GM19351 (cell line): ENCODE data around the gene PIKFYVE.
A peak's percentile ranks its signal among the peaks of the same experiment; 100 is the strongest.
"Not testable (repeated sequence)": the region's sequence is repeated elsewhere in the genome, so short reads cannot be mapped to it uniquely, and the experiment has no call there.

Experiments used
- ATAC-seq: cut with Tn5 transposase; IDR thresholded peaks from one replicate; pipeline ENCODE4 v1.9.1; 2021; ENCODE audit warnings: mild to moderate bottlenecking, moderate library complexity; ENCODE audit not compliant: unreplicated experiment

The PIKFYVE gene

DNA sequence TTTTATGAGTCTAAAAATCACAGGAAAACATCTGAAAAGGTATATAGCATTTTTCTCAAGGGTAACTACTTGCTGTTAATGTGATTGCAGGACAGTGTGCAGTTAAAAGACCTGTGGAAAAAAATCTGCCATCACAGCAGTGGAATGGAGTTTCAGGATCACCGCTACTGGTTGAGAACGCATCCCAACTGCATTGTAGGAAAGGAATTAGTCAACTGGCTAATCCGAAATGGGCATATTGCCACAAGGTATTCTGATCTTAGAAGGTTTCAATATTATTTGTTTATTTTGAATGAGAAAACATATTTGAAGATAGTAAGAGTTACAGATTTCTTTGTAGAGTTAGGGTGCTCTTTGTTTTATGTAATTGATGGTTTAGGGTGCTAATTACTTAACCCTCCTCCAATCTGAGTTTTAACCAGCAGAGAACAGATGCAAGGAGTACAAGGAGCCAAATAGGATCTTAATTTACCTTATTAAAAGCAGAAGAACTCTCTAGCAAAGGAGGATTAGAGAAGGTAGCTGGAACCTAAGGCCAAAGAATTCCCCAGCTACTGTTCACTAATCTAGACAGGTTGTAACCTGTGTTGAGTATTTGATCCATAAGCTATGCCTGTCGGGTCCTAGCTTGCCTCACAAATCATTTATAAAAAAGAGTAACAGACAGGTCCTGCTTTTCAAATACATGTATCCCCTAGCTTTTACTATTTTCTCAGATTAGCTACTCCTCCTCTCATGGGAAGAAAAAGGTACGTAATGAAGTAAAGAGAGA, 35.0 kb downstream of the PIKFYVE start:
- no peak for ATAC-seq

DNA sequence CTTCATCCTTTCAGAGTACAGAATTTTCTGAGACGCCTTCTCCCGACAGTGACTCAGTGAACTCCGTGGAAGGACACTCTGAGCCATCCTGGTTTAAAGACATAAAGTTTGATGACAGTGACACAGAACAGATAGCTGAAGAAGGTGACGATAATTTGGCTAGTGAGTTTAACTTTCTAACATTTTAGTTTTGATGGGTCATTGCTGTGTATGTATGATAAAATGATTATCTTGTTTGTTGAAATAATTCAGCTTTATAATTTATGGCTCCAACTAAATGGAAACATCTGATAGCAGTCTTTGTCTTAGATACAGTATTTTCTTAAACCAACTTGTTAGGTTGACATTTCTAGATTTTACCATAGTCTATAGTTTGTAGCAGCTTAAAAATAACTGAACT, 38.1 kb downstream of the PIKFYVE start:
- ATAC-seq = no peak

DNA sequence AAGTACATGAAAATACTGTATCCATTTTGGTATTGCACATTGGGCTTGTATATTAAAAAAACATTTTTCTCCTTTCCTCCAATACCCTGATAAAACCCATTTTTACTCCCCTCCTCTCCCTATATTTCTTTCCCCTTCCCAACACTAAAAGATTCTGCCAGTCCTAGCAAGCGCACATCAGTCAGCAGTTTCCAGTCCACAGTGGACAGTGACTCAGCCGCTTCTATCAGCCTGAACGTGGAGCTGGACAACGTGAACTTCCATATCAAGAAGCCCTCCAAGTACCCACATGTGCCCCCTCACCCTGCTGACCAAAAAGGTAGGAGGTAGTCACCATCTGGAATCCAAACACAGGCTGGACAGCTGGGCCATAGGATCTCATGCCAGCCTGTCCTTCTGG, 38.6 kb downstream of the PIKFYVE start:
- ATAC-seq = no peak

DNA sequence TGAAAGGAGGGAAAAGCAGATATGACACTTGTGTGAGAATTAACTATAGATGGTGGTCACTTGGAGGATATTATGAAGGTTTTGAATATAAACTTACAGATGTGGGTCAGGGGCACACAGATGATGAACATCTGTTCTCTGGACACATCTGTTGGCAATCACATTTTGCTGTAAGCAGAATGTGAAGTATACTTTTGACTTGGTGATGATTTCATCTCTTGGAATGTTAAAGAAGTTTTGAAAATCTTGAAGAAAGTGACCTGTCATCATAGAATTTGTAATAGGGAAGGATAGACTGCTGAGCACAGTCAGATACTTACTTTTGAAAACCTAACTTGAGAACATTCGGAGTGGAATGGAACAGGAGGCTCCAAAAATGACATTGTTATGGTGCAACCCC, 40.2 kb downstream of the PIKFYVE start:
- ATAC-seq = no peak

DNA sequence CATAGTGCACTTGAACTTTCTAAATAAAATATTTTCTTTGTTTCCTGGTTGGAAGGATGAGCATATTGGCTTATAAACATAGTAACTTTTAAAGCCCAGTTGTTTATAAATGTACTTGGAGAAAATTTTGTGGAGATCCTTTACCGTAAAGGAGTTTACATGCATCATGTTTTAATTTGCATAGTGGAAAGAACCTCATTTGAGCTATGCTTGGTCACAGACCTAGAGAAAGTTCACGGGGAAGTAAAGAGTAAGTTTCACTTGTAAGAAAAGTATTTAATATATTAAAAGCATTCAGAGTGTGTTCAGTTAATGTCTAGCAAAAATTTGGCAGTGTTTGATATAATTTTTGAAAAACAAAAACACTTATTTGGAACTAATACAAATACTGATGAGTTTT, 45.3 kb downstream of the PIKFYVE start:
- ATAC-seq = peak; percentile 55

DNA sequence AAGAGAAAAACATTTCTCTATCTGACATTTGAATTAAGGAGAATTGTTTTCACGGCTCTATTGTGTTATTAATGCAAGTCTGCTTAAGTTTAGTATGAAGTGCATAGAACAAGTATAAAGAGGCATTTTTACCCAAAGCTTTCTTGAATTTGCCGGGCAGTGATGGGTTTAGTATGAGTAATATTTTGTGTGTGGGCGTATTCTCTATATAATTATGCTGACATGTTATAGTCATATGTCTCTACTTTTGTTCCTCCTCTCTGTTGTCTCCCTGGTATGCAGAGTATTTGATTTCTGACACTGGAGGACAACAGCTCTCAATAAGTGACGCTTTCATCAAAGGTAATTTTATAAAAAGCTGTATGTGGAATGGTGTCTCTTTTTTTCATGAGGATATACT, 45.9 kb downstream of the PIKFYVE start:
- ATAC-seq = peak; percentile 62

DNA sequence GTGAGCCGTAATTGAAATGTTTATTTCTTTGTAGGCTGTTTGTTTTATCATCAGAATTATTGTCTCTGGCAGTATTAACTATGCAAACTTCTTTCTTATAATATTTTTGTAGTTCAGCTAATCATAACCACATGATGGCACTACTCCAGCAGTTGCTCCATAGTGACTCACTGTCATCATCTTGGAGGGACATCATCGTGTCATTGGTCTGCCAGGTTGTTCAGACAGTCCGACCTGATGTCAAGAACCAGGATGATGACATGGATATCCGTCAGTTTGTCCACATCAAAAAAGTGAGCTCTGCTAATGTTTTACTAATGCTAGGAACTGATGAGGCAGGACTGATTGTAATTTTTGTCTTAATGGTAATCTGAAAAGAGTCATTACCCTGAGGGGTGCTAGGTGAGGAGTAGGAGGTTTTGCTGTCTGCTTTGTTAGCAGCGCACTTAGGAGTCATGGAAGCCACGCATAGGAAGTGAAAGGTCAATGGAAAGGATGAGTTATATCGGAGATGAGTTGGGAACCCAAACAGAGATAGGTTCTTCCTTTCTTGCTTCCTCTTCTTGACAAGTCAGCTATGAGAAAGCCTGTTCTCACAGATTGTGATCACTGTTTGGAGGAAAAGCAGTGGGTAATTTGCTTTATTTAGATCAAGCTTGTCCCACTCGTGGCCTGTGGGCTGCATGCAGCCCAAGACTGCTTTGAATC, 49.2 kb downstream of the PIKFYVE start:
- ATAC-seq = peak; percentile 56

DNA sequence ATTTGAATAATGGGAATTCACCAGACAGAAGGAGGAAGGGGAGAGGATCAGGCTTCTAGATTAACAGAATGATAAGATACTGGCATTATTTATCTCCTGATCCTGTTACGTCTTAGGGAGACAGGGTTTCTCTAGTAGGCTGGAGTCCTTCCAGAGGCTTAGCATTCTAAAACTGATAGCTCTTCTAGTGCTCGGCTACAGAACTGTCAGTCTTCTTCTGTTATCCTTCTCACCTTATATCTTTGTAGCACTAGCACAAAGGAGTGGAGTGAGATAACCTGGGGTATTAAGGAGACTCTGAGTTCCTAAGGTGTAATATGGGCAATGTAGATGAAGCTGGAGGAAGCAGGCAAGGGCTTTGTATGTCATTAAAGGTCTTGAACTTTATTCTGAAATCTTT, 52.1 kb downstream of the PIKFYVE start:
- no peak for ATAC-seq

DNA sequence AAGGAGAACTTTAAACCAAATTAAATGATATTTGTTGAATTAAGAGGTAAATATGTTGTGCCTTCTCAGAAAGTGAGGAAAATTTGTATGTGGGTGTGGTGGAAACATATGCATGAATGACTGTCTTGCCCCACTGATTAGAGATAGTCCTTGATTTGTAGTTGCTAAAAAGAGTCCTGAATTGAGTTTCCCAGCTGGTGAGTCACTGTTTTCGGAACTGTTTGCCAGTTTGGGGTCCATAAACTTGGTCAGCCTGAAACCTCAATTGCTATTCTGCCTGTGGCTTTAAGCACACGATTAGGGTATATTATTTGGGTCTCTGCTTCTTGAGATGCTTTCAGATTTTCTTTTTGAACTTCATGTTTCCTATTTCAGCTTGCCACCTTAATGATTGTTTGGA, 53.3 kb downstream of the PIKFYVE start:
- peak; percentile 26 for ATAC-seq

DNA sequence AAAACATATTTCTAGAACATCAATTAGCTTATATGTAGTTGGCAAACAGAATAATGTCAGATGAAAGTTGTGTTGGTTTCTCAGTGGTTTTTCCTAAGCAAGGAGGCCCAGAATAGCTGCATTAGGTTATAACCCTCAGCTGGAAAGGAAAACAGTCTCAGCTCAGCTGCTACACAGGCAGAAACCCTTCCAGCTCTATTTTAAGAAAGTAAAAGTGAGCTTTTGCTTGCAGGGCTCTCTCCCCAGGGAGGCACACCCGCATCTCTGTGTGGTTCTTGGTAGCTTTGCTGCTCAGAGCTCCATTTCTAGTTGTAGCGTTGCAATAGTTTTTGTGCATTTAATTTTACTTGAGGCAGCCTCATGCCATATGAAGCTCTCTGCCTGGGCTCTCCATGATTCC, 54.6 kb downstream of the PIKFYVE start:
- ATAC-seq = peak; percentile 88

DNA sequence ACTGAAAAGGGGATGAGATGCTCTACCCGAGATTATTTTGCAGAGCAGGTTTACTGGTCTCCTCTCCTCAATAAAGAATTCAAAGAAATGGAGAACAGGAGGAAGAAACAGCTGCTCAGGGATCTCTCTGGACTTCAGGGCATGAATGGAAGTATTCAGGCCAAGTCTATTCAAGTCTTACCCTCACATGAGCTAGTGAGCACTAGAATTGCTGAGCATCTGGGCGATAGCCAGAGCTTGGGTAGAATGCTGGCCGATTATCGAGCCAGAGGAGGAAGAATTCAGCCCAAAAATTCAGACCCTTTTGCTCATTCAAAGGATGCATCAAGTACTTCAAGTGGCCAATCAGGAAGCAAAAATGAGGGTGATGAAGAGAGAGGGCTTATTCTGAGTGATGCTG, 60.0 kb downstream of the PIKFYVE start:
- no peak for ATAC-seq

DNA sequence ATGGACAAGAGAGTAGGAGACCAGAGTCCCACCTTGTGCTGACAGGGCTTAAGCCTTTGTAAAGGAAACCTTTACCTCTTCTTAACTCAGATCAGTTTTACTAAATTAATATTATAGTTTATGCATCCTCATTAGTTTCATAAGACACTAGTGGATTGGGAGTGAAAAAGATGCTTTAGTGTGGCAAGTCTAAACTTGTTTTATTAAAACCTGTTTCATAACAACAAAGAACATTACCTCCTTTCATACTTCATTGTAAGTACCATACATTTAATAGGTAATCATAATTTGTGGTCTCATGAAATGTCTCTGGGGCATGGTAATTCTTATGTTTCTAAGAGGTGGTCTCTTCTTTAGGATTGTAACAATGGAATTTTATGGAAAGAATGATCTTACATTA, 63.4 kb downstream of the PIKFYVE start:
- no peak for ATAC-seq

DNA sequence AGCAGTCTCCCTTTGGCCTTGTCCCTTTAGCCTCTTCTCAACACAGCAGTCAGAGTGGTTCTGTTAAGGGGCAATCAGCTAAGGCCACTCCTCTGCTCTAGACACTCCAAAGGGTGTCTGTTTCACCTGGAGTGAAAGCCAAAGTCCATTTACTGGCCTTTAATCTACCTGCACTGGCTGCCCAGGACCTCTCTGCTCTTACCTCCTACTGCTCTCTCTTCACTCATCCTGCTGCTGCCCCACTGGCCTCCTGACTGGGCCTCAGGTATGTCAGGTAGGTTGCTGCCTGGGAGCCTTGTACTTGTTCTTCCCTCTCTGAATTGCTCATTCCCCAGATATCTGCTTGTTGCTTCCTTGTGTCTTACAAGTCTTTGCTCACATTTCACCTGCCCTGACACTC, 68.2 kb downstream of the PIKFYVE start:
- ATAC-seq = no peak

DNA sequence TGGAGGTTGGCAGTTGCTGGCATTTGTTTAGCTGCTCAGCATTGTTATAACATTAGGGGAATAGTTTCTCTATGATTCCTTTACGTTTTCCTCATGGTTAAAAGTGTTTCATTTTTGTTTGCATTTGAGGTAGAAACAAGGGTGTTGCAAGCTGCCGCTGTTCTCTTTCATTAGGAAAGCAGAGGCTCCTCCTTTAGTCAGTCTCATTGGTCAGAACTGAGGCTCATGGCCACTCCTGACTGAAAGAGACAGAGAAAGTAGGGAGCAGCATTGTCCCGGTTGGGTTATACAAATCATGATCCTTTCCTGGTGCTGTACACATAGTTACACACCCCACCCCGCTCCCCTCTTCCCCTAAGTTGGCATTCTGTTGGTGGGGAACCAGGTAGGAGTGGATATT, 80.7 kb downstream of the PIKFYVE start:
- no peak for ATAC-seq

DNA sequence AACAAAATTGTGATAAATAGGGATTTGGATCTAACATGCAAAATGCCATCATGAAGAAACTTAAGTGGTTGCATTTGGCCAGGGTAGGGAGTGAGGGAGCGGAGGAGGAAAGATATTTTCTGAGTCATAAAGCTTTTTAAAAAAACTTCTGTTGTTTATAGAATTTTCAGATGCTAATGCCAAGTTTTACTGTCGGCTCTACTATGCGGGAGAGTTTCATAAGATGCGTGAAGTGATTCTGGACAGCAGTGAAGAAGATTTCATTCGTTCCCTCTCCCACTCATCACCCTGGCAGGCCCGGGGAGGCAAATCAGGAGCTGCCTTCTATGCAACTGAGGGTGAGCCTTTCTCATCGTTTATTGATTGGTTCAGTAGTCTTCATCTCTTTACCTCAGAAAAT, 84.6 kb downstream of the PIKFYVE start:
- no peak for ATAC-seq

DNA sequence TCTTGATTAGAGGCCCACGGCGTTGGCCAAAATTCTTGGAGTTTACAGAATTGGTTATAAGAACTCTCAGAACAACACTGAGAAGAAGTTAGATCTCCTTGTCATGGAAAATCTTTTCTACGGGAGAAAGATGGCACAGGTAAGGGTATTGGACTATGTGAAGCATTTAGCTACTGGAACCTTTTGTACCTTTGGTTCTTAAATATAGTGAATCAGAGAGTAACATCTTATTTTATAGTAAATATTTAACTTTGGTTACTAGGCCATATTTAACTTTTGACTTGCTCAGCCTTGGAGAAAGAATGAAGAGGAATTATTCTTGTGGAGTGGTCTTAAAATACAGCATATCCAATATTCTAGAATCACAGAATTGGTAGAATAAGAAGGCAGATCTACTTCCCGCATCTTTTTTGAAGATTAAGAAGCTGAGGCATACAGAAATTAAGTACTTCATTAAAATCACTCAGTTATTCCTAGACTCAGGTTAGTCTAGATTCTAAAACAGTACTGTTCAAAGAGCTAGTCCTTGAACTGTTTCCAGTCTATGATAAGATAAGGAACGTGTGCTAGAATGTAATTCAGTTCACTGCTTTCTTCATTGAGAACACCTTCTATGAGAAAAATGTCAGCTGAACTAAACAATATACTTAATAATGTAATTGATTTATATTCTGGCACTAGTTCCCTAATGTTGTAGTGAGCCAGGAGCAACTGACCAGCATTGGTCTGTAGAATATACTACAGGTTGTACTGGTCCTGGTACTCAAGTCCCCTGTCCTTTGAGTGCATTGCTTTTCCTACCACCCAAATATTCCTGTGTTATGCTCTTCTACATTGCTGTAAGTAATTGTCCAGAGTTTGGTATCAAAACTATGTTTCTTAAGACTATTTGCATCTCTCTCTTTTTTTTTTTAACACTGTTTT, 86.9 kb downstream of the PIKFYVE start:
- no peak for ATAC-seq

DNA sequence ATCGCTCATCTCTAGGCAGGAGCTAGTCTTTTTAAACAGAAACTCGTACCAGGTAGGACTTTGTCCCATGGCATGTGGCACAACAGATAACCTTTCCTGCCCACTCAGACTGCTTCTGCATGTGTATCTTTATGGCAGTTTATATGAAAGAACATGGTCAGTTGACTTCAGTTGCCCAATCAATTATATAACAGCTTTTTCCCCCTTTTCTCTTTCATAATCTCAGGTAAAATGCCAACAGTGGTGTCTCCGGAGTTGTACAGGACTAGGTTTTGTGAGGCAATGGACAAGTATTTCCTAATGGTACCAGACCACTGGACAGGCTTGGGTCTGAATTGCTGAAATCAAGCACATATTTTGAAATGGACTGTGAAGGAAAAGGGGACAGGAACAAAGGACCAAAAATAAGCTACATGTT, 88.9 kb downstream of the PIKFYVE start:
- ATAC-seq = no peak

DNA sequence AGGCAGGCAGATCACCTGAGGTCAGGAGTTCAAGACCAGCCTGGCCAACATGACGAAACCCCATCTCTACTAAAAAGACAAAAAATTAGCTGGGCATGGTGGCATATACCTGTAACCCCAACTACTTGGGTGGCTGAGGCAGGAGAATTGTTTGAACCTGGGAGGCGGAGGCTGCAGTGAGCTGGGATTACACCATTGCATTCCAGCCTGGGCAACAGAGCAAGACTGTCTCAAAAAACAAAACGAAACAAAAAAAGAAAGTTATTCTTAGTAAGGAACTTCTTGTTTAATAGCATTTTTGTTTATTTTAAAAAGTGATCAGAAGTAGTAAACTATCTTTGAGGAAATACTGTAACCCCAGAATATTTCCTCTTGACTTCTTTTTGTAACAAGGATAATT, 90.4 kb downstream of the PIKFYVE start:
- not testable (repeated sequence) for ATAC-seq

DNA sequence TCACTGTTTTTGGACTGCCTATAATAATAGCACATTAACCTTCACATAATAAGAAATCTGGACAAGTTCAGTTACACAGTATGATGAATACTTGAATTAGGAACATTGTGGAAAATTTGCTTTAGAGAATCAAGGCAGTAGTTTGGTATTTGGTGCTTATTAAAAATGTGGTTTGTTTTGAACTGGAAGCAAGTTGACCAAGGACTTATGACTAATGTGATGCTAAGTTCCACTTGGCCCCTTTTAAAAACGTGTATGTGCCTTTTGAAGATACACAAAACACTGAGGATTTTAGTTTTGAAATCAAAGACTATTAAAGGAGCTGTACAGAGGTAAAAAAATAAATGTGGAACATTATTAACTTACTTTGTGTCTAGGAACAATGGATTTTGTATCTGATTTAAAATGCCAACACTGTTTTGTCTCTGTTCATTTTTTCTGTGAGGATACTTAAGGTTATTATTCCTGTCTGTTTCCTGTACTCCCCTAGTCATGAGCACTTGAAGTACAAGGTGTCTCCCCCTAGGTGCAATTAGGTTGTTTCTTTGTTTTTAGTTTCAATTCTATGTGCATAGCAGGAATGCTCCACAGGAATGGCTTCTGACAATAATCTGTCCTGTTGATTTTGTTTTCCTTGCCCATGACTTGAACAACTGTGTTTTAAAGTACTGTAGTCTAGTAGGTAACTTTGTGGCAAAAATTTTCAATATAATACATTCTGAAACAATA, 91.0 kb downstream of the PIKFYVE start:
- ATAC-seq = no peak

DNA sequence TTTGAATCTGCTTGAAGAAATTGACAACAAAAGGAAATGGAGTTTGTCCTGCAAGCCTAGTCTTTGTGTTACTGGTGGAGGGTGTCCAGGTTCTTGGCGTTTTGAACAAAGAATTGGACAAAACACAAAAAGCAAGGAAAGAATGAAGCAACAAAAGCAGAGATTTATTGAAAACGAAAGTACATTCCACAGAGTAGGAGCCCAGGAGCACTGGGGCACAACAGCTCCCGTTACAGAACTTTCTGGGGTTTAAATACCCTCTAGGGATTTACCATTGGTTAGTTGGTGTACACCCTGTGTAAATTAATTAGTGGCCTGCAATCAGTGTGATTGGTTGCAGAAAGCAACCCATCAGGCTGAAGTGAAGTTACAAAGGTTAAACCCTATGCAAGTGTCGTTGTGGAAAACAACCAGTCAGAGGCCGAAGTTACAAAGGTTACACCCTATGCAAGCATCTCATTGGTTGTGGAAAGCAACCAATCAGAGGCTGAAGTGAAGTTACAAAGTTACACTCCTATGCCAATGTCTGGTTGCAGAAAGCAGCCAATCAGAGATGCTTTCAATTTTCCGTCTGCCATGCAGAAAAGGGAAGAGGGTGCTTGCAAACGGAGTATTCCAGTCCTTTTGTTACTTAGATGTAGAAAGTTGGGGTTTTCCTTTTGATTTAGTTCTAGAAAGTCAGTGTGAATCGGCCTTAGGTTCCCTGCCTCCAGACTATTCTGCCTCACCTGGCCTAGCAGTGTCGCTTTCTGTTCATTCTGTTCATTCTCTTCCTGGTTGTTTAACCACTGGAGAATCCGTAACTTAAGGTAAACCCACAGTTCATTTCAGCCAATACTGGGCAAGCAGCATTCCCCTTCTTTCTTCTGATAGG, 92.9 kb downstream of the PIKFYVE start:
- ATAC-seq = no peak
